K562 treated with DMSO at 1 percent for 12 hours (cell line): Measurements from ENCODE around the gene GALNT7. TPM values are rescaled to one million over a fixed set of nuclear protein-coding genes. Genes with fewer than 3 reads are reported as not detected.

Experiments
- total RNA-seq: library from RNA; unstranded; fragments of 300-600 nt; gene quantifications from 2 replicates; pipeline ENCODE4 v1.2.3, GENCODE V29; 2022; ENCODE audit not compliant: insufficient read depth

Gene GALNT7, protein sequence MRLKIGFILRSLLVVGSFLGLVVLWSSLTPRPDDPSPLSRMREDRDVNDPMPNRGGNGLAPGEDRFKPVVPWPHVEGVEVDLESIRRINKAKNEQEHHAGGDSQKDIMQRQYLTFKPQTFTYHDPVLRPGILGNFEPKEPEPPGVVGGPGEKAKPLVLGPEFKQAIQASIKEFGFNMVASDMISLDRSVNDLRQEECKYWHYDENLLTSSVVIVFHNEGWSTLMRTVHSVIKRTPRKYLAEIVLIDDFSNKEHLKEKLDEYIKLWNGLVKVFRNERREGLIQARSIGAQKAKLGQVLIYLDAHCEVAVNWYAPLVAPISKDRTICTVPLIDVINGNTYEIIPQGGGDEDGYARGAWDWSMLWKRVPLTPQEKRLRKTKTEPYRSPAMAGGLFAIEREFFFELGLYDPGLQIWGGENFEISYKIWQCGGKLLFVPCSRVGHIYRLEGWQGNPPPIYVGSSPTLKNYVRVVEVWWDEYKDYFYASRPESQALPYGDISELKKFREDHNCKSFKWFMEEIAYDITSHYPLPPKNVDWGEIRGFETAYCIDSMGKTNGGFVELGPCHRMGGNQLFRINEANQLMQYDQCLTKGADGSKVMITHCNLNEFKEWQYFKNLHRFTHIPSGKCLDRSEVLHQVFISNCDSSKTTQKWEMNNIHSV
- total RNA-seq, result 7.5 and 31.4 TPM in 2 replicates

DNA sequence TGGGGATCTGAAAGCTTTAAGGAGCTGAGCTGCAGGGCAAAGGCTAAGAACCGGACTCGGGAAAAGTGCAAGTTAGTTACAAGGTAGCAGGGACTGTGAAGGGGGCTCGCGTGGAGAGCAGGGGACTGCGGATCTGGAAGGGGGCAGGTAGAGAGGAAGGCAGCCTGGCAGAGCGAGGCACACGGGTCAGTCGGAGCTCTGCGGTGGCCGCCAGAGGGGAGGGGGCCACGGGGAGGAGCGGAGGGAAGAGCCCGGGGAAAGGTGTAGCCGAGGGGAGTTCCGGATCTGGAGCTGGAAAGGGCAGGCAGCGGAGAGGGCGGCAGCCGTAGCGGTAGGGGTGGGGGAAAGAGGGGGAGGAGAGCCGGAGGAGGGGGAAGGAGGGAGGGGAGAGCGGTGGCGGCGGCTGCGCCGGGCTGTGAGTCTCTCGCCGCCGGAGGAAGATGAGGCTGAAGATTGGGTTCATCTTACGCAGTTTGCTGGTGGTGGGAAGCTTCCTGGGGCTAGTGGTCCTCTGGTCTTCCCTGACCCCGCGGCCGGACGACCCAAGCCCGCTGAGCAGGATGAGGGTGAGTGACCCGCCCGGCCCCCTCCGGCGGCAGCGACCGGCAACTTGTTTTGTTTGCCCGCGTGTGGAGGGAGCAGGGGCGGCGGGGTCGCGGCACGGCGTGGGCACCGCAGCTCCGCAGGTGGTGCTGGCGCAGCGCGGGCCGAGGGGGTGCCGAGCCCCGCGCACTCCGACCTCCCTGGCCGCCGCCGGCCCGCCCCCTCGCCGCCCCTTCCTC lies at the start of gene GALNT7:
Gene GALNT7, plus strand, starts transcription at position 416 of the 782 bp plus-strand sequence. Its CDS starts 25 bp downstream, at position 441.

DNA sequence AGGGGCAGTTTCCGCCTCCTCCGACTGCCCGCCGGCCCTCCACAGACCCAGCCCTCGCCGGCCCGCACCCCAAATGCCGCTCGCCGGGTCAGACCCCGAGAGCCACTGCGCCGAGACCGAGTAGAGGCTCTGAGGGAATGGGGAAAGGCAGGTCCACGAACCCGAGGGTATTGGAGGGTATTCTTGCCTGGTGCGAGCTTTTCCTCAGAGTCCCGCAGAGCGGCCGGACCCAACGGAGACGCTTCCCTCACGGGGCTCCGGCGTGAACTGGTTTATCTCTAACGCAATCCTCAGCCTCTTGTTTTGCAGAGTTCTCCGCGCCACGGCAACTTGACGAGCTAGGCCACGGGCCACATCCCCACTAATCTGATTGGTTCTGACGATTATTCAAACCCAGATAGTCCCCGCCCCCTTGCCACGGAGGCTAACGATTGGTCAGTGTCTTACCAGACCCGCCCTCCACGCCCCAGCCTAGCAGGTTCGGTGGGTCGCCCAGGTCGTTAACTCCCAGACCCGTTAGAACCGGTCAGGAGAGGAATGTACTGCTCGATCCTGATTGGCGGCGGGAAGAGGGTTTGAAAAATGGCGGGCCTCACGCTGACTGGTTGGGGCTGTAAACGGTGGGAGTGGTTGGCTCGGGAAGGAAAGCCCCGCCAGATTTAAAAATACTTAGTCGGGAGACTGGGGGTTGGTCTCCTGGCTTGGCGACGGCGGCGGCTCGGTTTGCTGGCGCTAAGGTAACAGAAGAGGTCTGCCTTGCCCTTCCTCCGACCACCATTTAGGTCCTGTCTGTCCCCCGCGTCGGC lies 165.7 kb downstream of the GALNT7 start, which contains the start of gene HMGB2:
Gene HMGB2, minus strand, starts transcription at position 274 of the 806 bp plus-strand sequence. CDS start 709 bp downstream, outside the sequence.

DNA sequence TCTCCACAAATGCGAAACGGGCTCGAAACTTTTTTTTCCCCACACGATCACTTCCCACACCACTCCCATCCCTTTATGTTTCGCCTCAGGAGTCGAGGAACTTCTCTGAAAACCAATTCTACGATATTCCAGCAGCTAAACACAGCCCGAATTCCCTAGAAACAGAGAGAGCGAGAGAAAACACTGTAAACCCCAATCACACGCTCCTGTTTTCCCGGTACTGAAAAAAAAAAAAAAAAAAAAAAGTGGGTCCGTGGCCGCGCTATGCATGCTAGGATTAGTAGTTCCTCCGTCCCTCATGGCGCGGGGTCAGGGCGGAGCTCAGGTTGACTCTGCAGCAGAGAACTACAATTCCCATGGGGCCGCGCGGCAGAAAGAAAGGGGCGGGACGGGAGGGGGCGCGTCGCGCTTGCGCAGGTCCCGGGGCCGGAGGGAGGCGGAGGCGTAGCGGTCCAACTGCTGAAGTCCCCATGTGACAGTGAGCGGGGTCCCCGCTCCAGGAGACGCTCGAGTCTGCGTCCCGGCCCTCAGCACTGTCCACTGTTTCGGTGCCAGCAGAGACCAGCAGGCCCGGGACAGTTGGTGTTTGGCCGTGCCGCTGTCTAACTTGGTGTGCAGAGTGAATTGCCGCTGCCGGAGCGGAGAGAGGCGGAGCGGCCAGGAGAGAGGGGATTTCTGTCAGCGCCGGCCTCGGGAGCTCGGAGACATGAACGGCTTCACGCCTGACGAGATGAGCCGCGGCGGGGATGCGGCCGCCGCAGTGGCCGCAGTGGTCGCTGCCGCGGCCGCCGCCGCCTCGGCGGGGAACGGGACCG lies 202.1 kb downstream of the GALNT7 start, which contains the start of gene SAP30:
Gene SAP30, plus strand, starts transcription at position 478 of the 815 bp plus-strand sequence. Its CDS starts 229 bp downstream, at position 707.

Other genes starting within 250 kb of the GALNT7 start
- 391 and 503 TPM in 2 replicates for gene HMGB2, start 165.5 kb downstream of the GALNT7 start, total RNA-seq
- gene SAP30, start 202.1 kb downstream of the GALNT7 start, total RNA-seq, result 43.2 and 46.5 TPM in 2 replicates
- not detected in 2 replicates for gene SCRG1, start 230.3 kb downstream of the GALNT7 start, total RNA-seq